Hematopoietic multipotent progenitor cell treated with erythropoietin and hydrocortisone succinate and interleukin-3 and kit ligand, for 15 days (in vitro differentiated cells): ENCODE results near the gene SCG3.

Experiments used
- DNase-seq: peaks from one replicate; pipeline ENCODE4 v3.0.0-alpha.2; 2015; ENCODE audit warnings: low spot score

Gene SCG3

GRCh38 chr15:51727141-51727897, 46.0 kb downstream of the SCG3 start:
- DNase-seq = no peak

- DNase-seq = peak; percentile 16
These were observed 50.4 kb downstream of the SCG3 start for GRCh38 chr15:51731549-51732267.

GRCh38 chr15:51732646-51733045, 51.3 kb downstream of the SCG3 start:
- DNase-seq = no peak

GRCh38 chr15:51735228-51736010, 54.1 kb downstream of the SCG3 start:
- DNase-seq = no peak

DNA sequence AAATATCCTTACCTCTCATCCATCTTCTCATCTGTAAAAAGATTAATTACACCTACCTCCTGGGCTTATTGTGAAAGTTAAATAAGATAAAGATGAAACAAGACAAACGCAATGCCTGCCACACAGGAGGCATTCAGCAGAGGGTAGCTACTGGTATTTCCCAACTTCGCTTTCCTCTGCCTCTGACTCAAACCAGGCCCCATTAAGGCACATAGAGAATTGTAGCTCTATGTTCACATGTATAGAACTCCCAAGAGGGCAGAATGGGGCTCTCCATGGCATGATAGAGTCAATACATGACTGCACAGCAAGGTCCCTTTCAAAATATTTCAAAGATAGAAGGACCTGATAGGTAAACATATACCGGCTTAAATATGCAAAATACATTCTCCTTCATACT, 54.8 kb downstream of the SCG3 start:
- no peak for DNase-seq

DNA sequence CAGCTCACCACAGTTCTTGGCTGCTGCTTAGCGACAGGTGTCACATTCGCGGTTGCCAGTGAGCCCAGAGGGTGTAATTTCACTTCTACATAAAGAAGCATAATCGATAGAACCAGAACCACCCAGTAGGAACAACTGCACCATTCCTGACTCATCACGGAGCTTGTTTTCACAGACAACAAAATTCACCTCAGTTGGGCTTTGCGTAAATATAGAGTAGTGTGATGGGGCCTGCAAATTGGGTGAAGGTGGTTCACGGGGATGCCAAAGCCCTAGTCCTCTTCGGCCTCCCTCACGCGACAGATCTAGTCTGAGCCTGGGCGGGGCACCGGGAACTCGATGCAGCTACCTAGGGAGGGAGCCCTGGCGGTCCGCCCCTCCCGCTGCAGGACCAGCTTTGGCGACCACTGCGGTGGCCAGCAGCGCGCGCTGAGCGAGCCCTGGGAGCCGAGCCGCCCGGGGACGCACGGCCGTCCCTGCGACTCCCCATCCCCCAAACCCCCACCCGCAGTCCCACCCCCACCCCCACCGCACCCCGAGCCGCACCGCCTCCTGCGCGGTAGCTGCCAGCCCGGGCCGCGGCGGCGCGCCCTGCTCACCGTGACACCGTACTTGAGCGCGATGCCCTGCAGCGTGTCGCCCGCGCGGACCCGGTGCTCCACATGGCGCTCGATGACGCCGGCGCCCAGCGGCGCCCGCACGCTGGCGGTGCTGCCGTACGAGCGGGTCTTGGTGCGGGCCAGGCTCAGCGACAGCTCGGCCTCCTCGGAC, 55.6 kb downstream of the SCG3 start:
- peak; percentile 36 for DNase-seq

GRCh38 chr15:51737522-51738305, 56.4 kb downstream of the SCG3 start, which contains the start of gene LYSMD2:
Gene LYSMD2, minus strand, starts transcription at chr15:51737655. Its CDS starts 33 bp downstream, at chr15:51737622.
- peak; percentile 54 for DNase-seq

GRCh38 chr15:51738553-51738952, 57.2 kb downstream of the SCG3 start:
- DNase-seq = no peak

GRCh38 chr15:51739061-51739712, 57.9 kb downstream of the SCG3 start:
- DNase-seq = peak; percentile 42

DNA sequence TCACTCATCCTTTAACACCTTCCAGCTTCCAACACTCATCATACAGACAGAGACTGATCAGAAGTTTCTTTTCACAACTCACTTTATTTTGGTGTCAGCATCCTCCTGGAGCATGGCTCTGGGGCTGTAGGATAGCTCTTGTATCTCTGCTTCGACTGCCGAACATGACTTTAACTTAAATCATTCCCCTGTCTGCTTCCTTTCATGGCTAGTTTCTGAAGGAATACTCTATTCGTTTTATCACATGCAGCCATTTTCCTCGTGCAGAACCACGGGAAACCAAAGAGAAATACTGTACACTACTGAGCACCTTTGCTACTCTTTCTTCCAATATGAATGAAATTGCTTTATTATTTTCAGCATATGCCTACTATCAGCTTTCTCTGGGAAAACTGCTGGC, 68.0 kb downstream of the SCG3 start:
- DNase-seq = no peak

- no peak for DNase-seq
These were observed 68.9 kb downstream of the SCG3 start for GRCh38 chr15:51750186-51750585.

DNA sequence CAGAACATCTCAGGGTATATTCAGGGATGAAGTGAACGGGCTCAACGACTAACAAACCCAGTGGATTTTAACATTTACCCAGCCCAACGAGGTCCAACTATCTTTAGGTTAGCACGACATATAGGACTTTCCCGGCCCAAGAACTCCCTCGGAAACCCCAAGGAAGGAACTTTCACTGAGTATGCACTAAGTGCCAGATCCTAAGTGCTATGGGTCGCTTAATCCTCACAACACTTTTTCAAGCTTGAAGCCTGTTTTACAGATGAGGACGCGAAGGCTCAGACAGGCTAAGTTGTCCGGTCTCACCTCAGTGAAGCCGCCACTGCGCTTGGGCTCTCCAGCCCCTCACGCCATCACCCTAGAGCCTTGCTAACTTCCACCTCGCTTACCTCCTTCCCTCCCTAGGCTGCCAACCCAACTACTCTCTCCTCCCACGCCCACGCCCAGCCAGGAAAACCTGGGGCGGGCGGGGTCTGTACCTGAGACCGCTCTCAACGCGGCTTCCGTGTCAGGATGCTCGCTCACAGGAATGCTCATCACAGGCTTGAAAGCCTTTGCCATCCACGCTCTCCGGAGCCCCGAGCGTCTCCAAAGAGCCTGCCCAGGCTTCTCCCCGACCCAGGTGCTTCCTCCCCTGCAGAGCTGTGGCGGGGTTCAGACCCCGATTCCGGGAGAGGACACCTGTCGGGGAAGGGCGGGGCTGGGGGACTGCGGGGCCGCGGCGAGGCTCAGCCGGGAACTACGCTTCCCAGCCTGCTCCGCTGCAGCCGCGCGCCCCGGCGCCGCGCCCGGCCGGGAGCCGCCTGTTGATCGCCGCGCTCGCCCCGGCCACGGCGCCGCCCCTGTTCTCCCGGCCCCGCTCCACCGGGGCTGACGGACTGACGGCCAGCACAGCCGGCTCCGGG, 69.7 kb downstream of the SCG3 start, which contains the start of gene TMOD2:
TMOD2 (plus strand) TSS at position 806 of the 905 bp plus-strand sequence. CDS start 14,845 bp downstream, outside the sequence.
- DNase-seq = no peak

DNA sequence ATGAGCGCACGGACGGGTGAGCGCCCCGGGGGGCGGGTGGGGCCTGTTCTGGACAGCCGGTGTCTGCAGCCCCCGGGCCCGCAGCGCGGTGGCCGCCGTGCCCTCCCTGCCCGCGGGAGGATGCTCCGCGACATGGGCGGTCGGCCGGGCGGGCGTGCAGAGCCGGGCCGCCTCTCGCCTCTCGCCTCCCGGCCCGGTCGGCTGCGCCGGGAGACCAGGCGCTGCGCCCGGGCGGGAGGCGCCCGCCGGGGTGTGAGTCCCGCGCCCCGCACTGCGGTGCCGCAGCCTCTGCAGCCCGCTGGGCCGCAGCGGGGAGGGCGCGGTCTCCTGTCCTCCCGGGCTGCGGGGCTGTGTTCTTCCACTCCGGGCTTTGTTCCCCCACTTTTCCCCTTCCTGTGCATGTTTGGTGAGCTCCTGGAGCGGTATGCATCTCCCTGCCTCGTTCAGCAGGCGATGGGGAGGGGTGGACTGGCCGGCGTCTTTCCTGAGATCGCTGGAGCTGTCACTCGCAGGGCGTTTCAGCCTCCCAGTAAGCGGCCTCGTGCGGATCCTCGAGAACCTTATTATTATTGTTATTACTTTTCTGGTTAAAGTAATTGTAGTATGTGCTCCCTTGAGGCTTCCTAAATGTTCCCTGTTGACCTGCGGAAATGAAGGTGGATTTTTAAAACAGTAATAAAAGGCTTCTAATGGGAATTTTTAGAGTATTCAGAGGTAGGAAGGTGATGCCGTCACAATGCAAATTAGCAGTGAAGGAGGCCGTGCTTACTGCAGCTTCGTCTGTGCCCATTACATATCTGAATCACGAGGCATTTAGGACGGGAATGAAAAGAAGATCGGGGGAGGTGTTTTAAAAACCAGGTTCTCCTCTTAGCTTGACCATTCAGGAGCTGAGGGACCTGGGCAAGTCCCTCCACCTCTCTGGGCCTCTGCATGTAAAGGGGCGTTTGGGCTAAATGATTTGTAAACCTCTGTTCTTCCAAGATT, 70.7 kb downstream of the SCG3 start:
- no peak for DNase-seq

GRCh38 chr15:51752888-51753287, 71.6 kb downstream of the SCG3 start:
- DNase-seq = no peak

DNA sequence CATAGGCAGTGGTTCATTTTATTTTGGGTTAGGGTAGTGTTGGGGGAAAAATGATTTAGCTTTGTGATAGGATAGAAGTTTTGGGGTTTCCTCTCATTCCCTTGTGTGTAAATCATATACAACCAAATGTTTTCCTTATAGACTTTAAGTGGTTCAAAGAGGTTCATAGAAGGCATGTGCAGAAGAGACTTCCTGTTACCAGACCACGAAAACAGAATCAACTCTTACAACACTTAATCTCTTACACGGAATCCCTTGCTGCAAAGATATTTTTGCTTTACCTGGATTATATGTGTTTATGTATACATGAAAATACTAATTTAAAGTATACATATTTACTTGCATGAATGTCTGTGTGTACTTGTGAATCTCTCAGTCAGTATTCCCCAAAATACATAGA, 73.0 kb downstream of the SCG3 start:
- DNase-seq = no peak

GRCh38 chr15:51755790-51756189, 74.5 kb downstream of the SCG3 start:
- no peak for DNase-seq

DNA sequence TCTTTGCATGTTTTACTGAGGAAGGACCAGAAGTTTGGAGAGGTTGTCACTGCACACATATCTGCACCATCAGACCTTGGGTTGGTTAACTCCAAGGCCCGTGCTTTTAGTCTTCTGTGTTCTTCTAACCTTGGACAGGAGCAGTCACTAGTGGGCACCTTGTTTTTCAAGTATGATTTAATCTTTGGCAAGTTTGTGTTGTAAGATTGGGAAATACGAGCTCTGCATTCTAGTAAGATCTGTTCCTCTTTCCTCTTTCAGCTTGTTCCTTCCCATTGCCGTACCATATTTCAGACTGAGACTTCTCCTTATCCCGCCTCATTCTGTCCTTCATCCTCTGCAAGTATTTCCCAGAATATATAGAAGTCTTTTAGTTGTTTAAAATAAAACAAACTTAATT, 75.2 kb downstream of the SCG3 start:
- DNase-seq = no peak

GRCh38 chr15:51757450-51757849, 76.1 kb downstream of the SCG3 start:
- no peak for DNase-seq
